ENCODE results near the gene DAB1.

Gene DAB1

DNA sequence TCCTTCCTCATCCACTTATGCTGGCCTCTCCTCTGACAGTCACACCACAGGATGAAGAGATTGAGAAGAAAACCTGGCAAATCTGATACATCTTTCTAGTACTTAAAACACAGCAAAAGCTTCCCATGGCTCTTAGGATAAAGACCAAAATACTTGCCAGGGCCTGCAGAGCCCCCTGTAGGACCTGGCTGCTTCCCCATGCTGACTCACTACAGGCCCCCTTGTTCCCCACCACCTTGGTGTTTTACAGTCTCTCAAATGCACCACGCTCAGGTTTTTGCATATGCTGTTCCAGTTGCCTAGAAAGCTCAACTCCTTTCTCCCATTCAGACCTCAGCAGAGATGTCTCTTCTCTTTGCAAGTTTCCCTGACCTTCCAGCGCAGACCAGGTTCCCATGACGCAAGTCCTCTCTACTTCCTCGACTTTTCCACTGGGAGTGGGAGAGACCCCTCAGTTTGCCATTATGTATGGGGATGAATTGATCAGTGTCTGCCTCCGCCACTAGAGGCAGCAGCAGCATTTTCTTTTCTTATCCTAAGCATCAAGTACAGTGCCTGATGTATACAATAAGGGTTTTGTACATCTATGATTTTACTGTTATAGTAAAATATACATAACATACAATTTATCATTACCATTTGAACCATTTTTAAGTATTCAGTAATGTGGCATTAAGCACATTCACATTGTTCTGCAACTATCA, 344.3 kb downstream of the DAB1 start:
- no peak for DNase-seq (ENCODE audit: low read depth in 2 of 2)

DNA sequence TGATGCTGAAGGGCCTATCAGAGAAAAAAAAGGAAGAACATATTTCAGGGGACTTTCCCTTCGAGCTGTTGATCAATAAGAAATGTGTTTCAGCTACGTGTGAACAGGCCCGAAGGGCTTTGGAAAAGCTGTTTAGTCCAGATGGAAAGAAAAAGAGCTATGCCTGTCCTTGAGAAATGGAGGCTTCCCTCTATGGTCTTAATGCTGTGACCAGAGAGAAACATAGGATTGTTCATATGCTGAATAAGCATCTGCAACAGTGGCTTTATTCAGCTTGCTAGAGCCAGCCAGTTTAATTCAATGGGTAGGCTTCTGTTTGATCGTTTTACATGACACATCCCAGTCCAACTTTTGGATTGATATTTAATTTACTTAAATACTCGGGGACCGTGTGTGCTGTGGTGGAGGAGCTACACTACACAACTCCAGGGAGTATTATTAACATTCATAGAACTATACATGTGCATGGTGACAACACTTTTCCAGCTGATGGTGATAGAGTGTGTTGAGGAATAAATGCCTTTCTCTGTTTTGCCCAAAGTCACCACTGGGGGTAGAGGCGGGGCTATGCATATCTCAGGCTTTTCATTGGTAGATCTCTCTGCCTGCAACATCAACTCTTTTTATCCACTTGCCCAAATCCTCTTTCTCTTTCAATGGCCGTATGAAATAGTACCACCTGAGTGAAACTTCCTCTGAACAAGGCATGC, 351.3 kb downstream of the DAB1 start:
- no peak for DNase-seq (ENCODE audit: low read depth in 2 of 2)

DNA sequence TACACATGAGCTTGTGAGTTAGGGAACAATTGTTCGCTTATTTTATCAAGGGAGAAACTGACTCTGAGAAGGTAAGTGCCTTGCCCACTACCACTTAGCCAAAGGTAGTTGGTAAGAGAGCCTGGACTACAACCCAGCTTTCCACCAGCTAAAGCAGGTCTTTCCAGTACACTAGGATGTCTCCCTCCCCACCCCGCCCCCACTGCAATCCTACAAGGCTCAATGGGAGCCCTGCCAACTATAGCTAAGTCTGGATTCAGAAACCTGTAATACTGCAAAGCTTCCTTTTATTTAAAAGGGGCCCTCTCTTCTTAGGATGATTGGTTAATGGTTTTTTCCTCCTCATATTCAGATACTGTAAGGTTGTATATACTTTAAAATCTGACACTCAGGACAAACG, 356.0 kb downstream of the DAB1 start:
- no peak for DNase-seq (ENCODE audit: low read depth in 2 of 2)

- DNase-seq (ENCODE audit: low read depth in 2 of 2), result no peak
Measured at GRCh38 chr1:57066980-57067610, 356.8 kb downstream of the DAB1 start.

DNA sequence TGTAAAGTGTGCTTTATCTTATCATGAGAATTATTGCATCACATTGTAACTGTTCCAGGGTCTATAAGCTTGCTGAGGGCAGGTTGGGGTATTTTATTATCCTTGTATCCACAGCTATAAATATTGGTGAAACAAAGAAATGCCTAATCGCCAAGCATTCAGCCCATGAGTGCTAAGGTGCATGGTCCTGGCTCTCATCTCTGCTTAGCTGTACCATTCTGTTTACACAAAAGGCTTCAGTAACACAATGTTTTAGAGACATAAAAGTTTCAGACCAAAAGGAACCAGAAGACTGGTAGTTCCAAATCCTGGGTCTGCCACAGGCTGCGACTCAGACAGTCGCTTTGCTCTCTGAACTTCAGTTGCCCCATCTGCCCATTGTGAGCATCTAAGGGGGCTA, 358.4 kb downstream of the DAB1 start:
- no peak for DNase-seq (ENCODE audit: low read depth in 2 of 2)

- DNase-seq (ENCODE audit: low read depth in 2 of 2), result no peak
Measured at GRCh38 chr1:57064379-57065140, 359.3 kb downstream of the DAB1 start.

DNA sequence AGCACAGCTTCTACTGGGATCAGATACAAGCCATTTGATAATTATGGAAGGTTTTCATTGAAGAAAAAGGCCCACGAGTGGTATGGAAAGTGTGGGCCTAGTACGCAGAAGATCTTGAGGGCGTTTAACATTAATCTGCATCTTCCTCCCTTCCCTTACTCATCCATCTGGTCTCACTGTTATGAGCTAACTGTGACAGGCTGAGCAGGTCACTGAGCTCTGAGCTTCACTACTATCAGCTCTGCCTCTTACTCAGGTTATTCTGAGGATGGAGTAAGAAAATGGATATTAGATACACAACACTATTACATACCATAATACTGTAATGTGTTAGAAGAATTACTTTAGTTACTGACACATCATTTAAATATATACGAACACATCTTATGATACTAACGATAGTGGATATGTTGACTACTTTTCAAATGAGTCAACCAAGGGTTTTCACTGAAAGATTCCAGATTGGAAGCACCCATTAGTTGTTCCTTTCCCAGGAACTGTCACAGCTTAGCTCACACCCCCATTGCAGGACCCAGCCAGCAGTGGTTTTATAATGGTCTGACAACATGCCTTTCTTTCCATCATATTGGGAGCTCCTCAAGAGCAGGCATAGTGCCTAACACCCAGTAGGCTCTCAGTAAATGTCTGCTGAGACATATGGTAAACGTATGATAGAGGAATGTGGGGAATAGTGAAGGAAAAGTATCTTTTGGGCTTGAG, 360.3 kb downstream of the DAB1 start:
- no peak for DNase-seq (ENCODE audit: low read depth in 2 of 2)

DNA sequence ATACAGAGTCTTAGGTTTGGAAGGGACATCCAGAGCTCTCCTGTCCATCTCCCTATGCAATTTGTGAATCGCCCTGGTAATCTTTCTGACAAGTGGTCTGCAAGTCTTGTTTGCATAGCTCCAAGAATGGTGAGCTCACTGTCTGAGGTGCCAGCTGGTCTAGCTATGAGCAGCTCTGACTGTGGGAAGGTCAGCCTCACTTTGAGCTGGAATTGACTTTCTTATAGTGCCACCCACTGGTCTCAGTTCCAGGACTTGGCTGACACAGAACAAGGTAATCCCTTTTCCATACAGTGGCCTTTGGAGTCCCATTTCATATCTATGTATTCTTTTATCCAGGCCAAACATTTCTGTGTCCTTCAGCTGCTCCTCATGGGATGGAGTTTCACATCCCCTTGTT, 362.5 kb downstream of the DAB1 start:
- DNase-seq (ENCODE audit: low read depth in 2 of 2), result no peak

GRCh38 chr1:57060451-57060850, 363.4 kb downstream of the DAB1 start:
- no peak for DNase-seq (ENCODE audit: low read depth in 2 of 2)

GRCh38 chr1:57058652-57059501, 365.0 kb downstream of the DAB1 start:
- no peak for DNase-seq (ENCODE audit: low read depth in 2 of 2)

DNA sequence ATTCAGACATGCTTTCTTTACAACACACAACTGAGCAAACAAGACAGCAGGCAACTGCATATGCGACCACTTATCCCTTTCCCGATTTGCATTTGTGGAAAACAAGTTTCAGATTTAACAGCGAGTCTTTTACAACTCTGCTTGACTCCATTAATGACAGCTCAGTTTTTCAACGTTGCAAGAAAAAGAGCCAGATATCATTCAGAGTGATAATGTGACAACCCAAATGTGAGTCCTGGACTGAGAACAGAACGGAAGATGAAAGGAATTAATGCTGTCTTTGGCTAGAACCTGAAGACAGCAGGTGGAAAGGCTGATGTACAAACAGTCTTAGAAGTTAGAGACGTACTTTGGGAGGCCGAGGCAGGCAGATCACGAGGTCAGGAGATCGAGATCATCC, 375.0 kb downstream of the DAB1 start:
- DNase-seq (ENCODE audit: low read depth in 2 of 2), result no peak

- DNase-seq (ENCODE audit: low read depth in 2 of 2), result no peak
Measured at GRCh38 chr1:57046462-57046861, 377.4 kb downstream of the DAB1 start.

DNA sequence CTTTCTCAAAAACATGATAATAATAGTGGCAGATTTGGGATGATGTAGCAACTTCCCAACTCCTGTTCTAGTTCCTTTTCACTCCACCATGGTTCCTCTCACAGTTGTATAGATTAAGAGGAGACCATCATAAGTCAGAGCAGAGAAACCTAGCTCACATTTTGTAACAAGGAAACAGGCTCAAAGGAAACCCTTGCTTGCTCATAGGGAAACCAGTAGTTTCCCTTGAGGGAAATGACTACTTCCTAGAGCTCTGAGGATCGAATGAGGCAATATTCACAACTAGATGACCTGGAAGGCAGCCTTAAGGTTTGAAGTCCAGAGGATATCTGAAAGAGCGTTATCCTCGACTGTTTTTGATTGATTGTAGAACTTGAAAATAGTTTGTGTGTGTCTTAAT, 382.0 kb downstream of the DAB1 start:
- DNase-seq (ENCODE audit: low read depth in 2 of 2), result no peak

GRCh38 chr1:57040811-57041210, 383.0 kb downstream of the DAB1 start:
- DNase-seq (ENCODE audit: low read depth in 2 of 2), result no peak

GRCh38 chr1:57036641-57037579, 386.9 kb downstream of the DAB1 start:
- DNase-seq (ENCODE audit: low read depth in 2 of 2), result no peak

GRCh38 chr1:57034713-57035112, 389.1 kb downstream of the DAB1 start:
- no peak for DNase-seq (ENCODE audit: low read depth in 2 of 2)

GRCh38 chr1:57033222-57034001, 390.4 kb downstream of the DAB1 start:
- no peak for DNase-seq (ENCODE audit: low read depth in 2 of 2)

GRCh38 chr1:57026624-57027354, 397.1 kb downstream of the DAB1 start:
- DNase-seq (ENCODE audit: low read depth in 2 of 2), result no peak
